Measurements from ENCODE around the gene TTLL5. TPM values are rescaled to one million over a fixed set of nuclear protein-coding genes. Genes with fewer than 3 reads are reported as not detected.

Gene TTLL5
- total and polyA plus RNA-seq, 2 of the 13 experiments (the other 11 are each of a cell fraction or from before 2014, with no cell fraction given) = 11.8 to 18.8 TPM

DNA sequence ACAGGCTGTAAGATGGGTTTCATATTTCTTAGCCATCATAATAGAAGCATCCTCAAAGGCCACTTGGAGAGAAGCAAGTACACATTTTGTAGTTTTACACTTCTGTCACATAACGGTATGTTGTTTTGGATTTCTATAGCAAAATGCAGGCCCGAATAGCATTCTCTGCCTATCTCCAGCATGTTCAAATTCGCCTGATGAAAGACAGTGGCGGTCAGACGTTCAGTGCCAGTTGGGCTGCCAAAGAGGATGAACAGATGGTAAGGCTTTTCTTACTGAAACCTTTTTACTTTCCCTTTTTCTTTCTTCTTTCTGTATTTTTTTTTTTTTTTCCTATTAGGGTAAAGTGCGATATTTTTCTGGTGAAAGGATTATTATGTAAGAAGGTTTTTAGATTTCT is 110.5 kb downstream of the TTLL5 start (continued):
- TF ChIP-seq KIAA2018 (CRISPR knock-in tag; IDR thresholded peaks at IDR 0.05; ENCODE audit: borderline replicate concordance) = no peak

DNA sequence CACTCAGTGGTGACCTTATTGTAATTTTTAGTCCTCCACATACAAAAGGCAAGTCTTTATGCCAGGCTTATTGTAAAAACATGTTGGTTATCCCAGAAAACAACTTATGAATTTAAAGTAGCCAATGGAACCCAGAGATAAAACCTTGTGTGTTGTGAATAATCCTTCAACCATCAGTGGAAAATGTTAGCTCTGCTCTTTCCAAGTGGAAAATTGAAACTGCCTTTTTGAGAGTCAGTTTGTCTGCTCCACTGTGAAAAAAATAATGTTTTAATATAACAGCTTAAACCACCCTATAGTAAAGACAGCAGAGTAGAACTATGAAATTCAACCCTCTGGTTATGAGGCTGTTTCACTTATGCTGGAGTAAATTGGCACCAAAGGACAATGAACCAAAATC is 112.0 kb downstream of the TTLL5 start:
- Histone ChIP-seq H3K27me3 (ENCODE audit: control insufficient read depth in 1 of 2, insufficient read depth in 2 of 2, low read length in 2 of 2) (no peaks in the 10 kb centered on the region), H3K36me3 (replicated peaks in 1 of 2; ENCODE audit: control insufficient read depth in 1 of 2, insufficient read depth in 2 of 2, low read length in 2 of 2) (peaks cover 2 to 38% of the 10 kb centered on the region in 2 experiments), H3K4me2 (ENCODE audit: low read depth, low read length) (no peak overlapping the region), H3K9ac (ENCODE audit: insufficient read depth, low read depth, low read length) (no peak overlapping the region), H3K4me3 (replicated peaks in 1 of 3; ENCODE audit: insufficient read depth in 1 of 3, low read depth in 2 of 3, low read length in 3 of 3) (no peak overlapping the region), H2AFZ (ENCODE audit: low read length) (no peak overlapping the region), H4K20me1 (ENCODE audit: insufficient read depth, low read length) (no peaks in the 10 kb centered on the region), H3K27ac (ENCODE audit: extremely low read length, insufficient read depth, low read length) (no peak overlapping the region), H3K4me1 (ENCODE audit: insufficient read depth, low read length) (no peaks in the 10 kb centered on the region), H3K9me3 (ENCODE audit: low read length) (no peaks in the 10 kb centered on the region), H3K79me2 (ENCODE audit: insufficient read depth, low read length) (no peaks in the 10 kb centered on the region)
- no peak for DNase-seq (ENCODE audit: low spot score)
- CTCF ChIA-PET (ENCODE audit: low intra/inter-chr PET ratio, low total read pairs) = no interaction called here
- in situ Hi-C loops (cut with HindIII; ENCODE audit: extremely low pct_ligation_motif_present, low pct_unique_long_range_greater_than_20kb) = no loop called here
- intact Hi-C loops (cut with micrococcal nuclease; ENCODE audit: unreplicated experiment) = no loop called here
- BruUV-seq (replicated peaks) = no TSS peak
- ATAC-seq = no peak
- no peak for TF ChIP-seq ZNF3 (CRISPR knock-in tag; IDR thresholded peaks at IDR 0.05)
- TF ChIP-seq, protein P1, sequence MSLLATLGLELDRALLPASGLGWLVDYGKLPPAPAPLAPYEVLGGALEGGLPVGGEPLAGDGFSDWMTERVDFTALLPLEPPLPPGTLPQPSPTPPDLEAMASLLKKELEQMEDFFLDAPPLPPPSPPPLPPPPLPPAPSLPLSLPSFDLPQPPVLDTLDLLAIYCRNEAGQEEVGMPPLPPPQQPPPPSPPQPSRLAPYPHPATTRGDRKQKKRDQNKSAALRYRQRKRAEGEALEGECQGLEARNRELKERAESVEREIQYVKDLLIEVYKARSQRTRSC (CRISPR knock-in tag; IDR thresholded peaks at IDR 0.05; ENCODE audit: low read depth) = no peak
- TF ChIP-seq CENPT (CRISPR knock-in tag; IDR thresholded peaks at IDR 0.05; ENCODE audit: low read depth) = no peak
- TF ChIP-seq MAFG (CRISPR knock-in tag; IDR thresholded peaks at IDR 0.05) = no peak
- TF ChIP-seq SNAPC4 (CRISPR knock-in tag; IDR thresholded peaks at IDR 0.05) = no peak
- no peak for TF ChIP-seq ZC3H4 (CRISPR knock-in tag; IDR thresholded peaks at IDR 0.05; ENCODE audit: borderline replicate concordance)
- TF ChIP-seq DDIT3 (CRISPR knock-in tag; IDR thresholded peaks at IDR 0.05) = no peak
- TF ChIP-seq ZNF720 (CRISPR knock-in tag; IDR thresholded peaks at IDR 0.05) = no peak
- TF ChIP-seq ZNF713 (CRISPR knock-in tag; IDR thresholded peaks at IDR 0.05) = no peak
- POLR2A ChIA-PET = no interaction called here
- no peak for FAIRE-seq
